Astrocyte (in vitro differentiated cells and primary cell): ENCODE data around the gene TEAD1. TPM values are rescaled to one million over a fixed set of nuclear protein-coding genes. Genes with fewer than 3 reads are reported as not detected.
A peak's percentile ranks its signal among the peaks of the same experiment; 100 is the strongest.

Source experiments
- DNase-seq: peaks from one replicate; pipeline ENCODE4 v3.0.0-alpha.2; 2010; ENCODE audit warnings: low read depth
- FAIRE-seq: peaks from 2 replicates; lab custom pipeline; 2011; peaks lifted over from hg19 to GRCh38; lab: Jason Lieb, UNC
- H2AFZ ChIP-seq: 2 replicates; pipeline ENCODE4 v1.6.0; 2012; ENCODE audit warnings: low read depth, low read length, inconsistent platforms
- H3K27ac ChIP-seq: 2 replicates; pipeline ENCODE4 v1.5.1; 2011; ENCODE audit warnings: low read depth, low read length, inconsistent platforms
- H3K27me3 ChIP-seq: 2 replicates; pipeline ENCODE4 v1.6.0; 2011; ENCODE audit warnings: low read length, inconsistent platforms; ENCODE audit not compliant: insufficient read depth
- H3K36me3 ChIP-seq: 2 replicates; pipeline ENCODE4 v1.5.1; 2011; ENCODE audit warnings: low read length, inconsistent platforms; ENCODE audit not compliant: insufficient read depth
- H3K4me1 ChIP-seq: 2 replicates; pipeline ENCODE4 v1.5.1; 2011; ENCODE audit warnings: low read length, inconsistent platforms; ENCODE audit not compliant: insufficient read depth
- H3K4me2 ChIP-seq: 2 replicates; pipeline ENCODE4 v1.6.0; 2012; ENCODE audit warnings: low read length, inconsistent platforms
- H3K4me3 ChIP-seq: 2 replicates; pipeline ENCODE4 v1.5.1; 2011; ENCODE audit warnings: low read depth, mild to moderate bottlenecking, low read length, inconsistent platforms; ENCODE audit not compliant: insufficient read depth
- H3K79me2 ChIP-seq: 2 replicates; pipeline ENCODE4 v1.6.0; 2012; ENCODE audit warnings: mild to moderate bottlenecking, low read length, inconsistent platforms; ENCODE audit not compliant: insufficient read depth
- H3K9ac ChIP-seq: 2 replicates; pipeline ENCODE4 v1.6.0; 2012; ENCODE audit warnings: mild to moderate bottlenecking, low read length, inconsistent platforms
- H3K9me3 ChIP-seq: 2 replicates; pipeline ENCODE4 v1.5.1; 2012; ENCODE audit warnings: low read depth, mild to moderate bottlenecking, low read length, inconsistent platforms; ENCODE audit not compliant: insufficient read depth
- H4K20me1 ChIP-seq: 2 replicates; pipeline ENCODE4 v1.6.0; 2012; ENCODE audit warnings: low read length, inconsistent platforms; ENCODE audit not compliant: insufficient read depth
- H3K27ac Mint-ChIP-seq: one replicate; pipeline ENCODE4 v1.8.0; 2021; ENCODE audit warnings: mild to moderate bottlenecking, mixed read lengths; ENCODE audit not compliant: unreplicated experiment
- H3K27me3 Mint-ChIP-seq: one replicate; pipeline ENCODE4 v1.8.0; 2021; ENCODE audit warnings: low read depth, mixed read lengths; ENCODE audit not compliant: unreplicated experiment
- H3K36me3 Mint-ChIP-seq: one replicate; pipeline ENCODE4 v1.8.0; 2021; ENCODE audit warnings: low read depth, mixed read lengths; ENCODE audit not compliant: unreplicated experiment
- H3K4me1 Mint-ChIP-seq: one replicate; pipeline ENCODE4 v1.8.0; 2021; ENCODE audit warnings: low read depth, mixed read lengths; ENCODE audit not compliant: unreplicated experiment
- H3K4me3 Mint-ChIP-seq: one replicate; pipeline ENCODE4 v1.8.0; 2021; ENCODE audit warnings: mild to moderate bottlenecking, moderate library complexity, mixed read lengths; ENCODE audit not compliant: unreplicated experiment
- H3K9me3 Mint-ChIP-seq: one replicate; pipeline ENCODE4 v1.8.0; 2021; ENCODE audit warnings: mild to moderate bottlenecking, mixed read lengths; ENCODE audit not compliant: unreplicated experiment
- CTCF ChIP-seq: IDR thresholded peaks from 2 replicates; pipeline ENCODE4 v1.5.1; 2011; ENCODE audit warnings: low read depth, mild to moderate bottlenecking, inconsistent platforms, low read length, moderate library complexity; ENCODE audit not compliant: insufficient read depth
- EZH2 ChIP-seq: IDR thresholded peaks from 2 replicates; pipeline ENCODE4 v1.6.1; 2012; ENCODE audit warnings: mild to moderate bottlenecking, low read length, inconsistent platforms; ENCODE audit not compliant: insufficient read depth
- total RNA-seq: library from RNA; stranded (reverse); gene quantifications from 2 replicates; pipeline ENCODE4 v1.2.1, GENCODE V29; 2021

The TEAD1 gene
- total RNA-seq, 1 donor from 2014 or later: 149 TPM

GRCh38 chr11:12625438-12626071 lies 48.7 kb upstream of the TEAD1 start:
- H3K27me3 ChIP-seq: no peaks in the 10 kb centered on the region
- Mint-ChIP-seq H3K27ac (peak overlapping the region; percentile 97), H3K9me3 (peaks cover 6% of the 10 kb centered on the region), H3K36me3 (no peaks in the 10 kb centered on the region), H3K4me3 (no peak overlapping the region), H3K4me1 (peaks cover 10% of the 10 kb centered on the region), H3K27me3 (peaks cover 2% of the 10 kb centered on the region)
- DNase-seq (peak; percentile 92), FAIRE-seq (peak; percentile 37)
- peak overlapping the region; percentile 92 for H3K27ac ChIP-seq
- H3K9me3 ChIP-seq: no peaks in the 10 kb centered on the region
- no peaks in the 10 kb centered on the region for H3K79me2 ChIP-seq
- no peaks in the 10 kb centered on the region for H4K20me1 ChIP-seq
- peaks cover 7% of the 10 kb centered on the region for H3K4me1 ChIP-seq
- no peaks in the 10 kb centered on the region for H3K36me3 ChIP-seq
- peak overlapping the region; percentile 21 for H3K4me3 ChIP-seq
- peak overlapping the region; percentile 62 for H3K9ac ChIP-seq
- peak overlapping the region; percentile 67 for H3K4me2 ChIP-seq
- TF ChIP-seq CTCF: no peak
- no peak overlapping the region for H2AFZ ChIP-seq

GRCh38 chr11:12626616-12627015 lies 47.6 kb upstream of the TEAD1 start:
- Histone ChIP-seq H3K9ac (peak overlapping the region; percentile 63), H3K79me2 (no peaks in the 10 kb centered on the region), H3K4me3 (no peak overlapping the region), H3K36me3 (no peaks in the 10 kb centered on the region), H2AFZ (no peak overlapping the region), H3K4me1 (peaks cover 7% of the 10 kb centered on the region), H3K27ac (peak overlapping the region; percentile 92), H4K20me1 (no peaks in the 10 kb centered on the region), H3K4me2 (peak overlapping the region; percentile 67), H3K9me3 (no peaks in the 10 kb centered on the region), H3K27me3 (no peaks in the 10 kb centered on the region)
- DNase-seq (no peak), FAIRE-seq (no peak)
- Mint-ChIP-seq H3K9me3 (peaks cover 3% of the 10 kb centered on the region), H3K36me3 (no peaks in the 10 kb centered on the region), H3K4me1 (peaks cover 10% of the 10 kb centered on the region), H3K27me3 (no peaks in the 10 kb centered on the region), H3K27ac (peak overlapping the region; percentile 48), H3K4me3 (no peak overlapping the region)
- no peak for TF ChIP-seq CTCF
- TF ChIP-seq EZH2: no peak

- no peaks in the 10 kb centered on the region for H3K27me3 ChIP-seq
- Mint-ChIP-seq H3K36me3 (no peaks in the 10 kb centered on the region), H3K9me3 (no peaks in the 10 kb centered on the region), H3K4me1 (peaks cover 10% of the 10 kb centered on the region), H3K27ac (no peak overlapping the region), H3K27me3 (no peaks in the 10 kb centered on the region), H3K4me3 (no peak overlapping the region)
- no peak overlapping the region for H3K27ac ChIP-seq
- H3K79me2 ChIP-seq: no peaks in the 10 kb centered on the region
- no peak overlapping the region for H3K4me3 ChIP-seq
- no peaks in the 10 kb centered on the region for H3K9me3 ChIP-seq
- H3K4me1 ChIP-seq: peaks cover 7% of the 10 kb centered on the region
- H4K20me1 ChIP-seq: no peaks in the 10 kb centered on the region
- FAIRE-seq (no peak), DNase-seq (no peak)
- no peaks in the 10 kb centered on the region for H3K36me3 ChIP-seq
- no peak for TF ChIP-seq CTCF
- no peak for TF ChIP-seq EZH2
- no peak overlapping the region for H2AFZ ChIP-seq
- H3K9ac ChIP-seq: no peak overlapping the region
- H3K4me2 ChIP-seq: no peak overlapping the region
These were observed 45.9 kb upstream of the TEAD1 start for GRCh38 chr11:12628314-12628713.
